Measurements from ENCODE around the gene CCR1. TPM values are rescaled to one million over a fixed set of nuclear protein-coding genes. Genes with fewer than 3 reads are reported as not detected.

Gene CCR1
- total and polyA plus RNA-seq, 9 of the 15 experiments (the other 6 are each of a cell fraction or from before 2014, with no cell fraction given) = not detected

DNA sequence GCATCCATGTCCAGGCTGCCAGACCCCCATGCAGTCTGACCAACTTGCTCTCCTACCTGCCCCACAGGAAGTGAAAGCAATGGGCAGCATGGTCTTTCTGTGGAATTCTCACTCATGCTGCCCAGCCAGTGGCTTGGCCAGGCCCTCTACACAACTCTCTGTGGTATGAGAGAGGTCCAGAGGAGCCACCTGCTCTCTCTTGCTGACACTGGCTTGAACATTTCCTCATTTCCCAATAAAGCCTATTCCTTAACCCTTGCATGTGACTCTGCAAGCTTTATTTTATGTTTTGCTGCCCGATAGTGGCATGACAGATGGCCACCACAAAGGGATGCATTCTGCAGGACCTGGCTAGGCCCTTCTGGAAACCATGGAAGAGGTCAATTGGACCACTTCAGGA lies 53.8 kb downstream of the CCR1 start:
- no peaks in the 10 kb centered on the region for H3K36me3 ChIP-seq (ENCODE audit: control insufficient read depth, insufficient read depth, low read length)
- CTCF ChIA-PET (ENCODE audit: low intra/inter-chr PET ratio) = no interaction called here
- DNase-seq (ENCODE audit: extremely low read depth in 1 of 4, low spot score in 3 of 4) (no peak), FAIRE-seq (no peak), ATAC-seq (no peak)
- no peaks in the 10 kb centered on the region for H4K20me1 ChIP-seq (replicated peaks; ENCODE audit: control insufficient read depth, insufficient read depth, low read length)
- no peak overlapping the region for H3K4me2 ChIP-seq (ENCODE audit: insufficient read depth, low read length)
- H3K9me3 ChIP-seq (replicated peaks; ENCODE audit: control insufficient read depth, insufficient read depth, low read depth, low read length) = no peaks in the 10 kb centered on the region
- WGBS (ENCODE audit: insufficient coverage, low coverage, missing lambda C conversion rate) = 0% methylated on average over 1 of the region's 1 CpG
- in situ Hi-C loops (cut with MboI) = no loop called here
- BruUV-seq (replicated peaks) = no TSS peak
- intact Hi-C loops (cut with micrococcal nuclease) = no loop called here
- no peak overlapping the region for H3K9ac ChIP-seq (ENCODE audit: insufficient read depth in 1 of 2, low read depth in 2 of 2, low read length in 2 of 2)
- no peak overlapping the region for H2AFZ ChIP-seq (ENCODE audit: low read depth, low read length)
- no peaks in the 10 kb centered on the region for H3K4me1 ChIP-seq (replicated peaks in 1 of 2; ENCODE audit: control insufficient read depth in 2 of 2, insufficient read depth in 2 of 2, low read length in 2 of 2)
- H3K27ac ChIP-seq (ENCODE audit: extremely low read depth, low read depth, low read length) = no peak overlapping the region
- no peaks in the 10 kb centered on the region for H3K79me2 ChIP-seq (ENCODE audit: control insufficient read depth, insufficient read depth, low read length)
- H3K27me3 ChIP-seq (ENCODE audit: control insufficient read depth in 2 of 2, insufficient read depth in 2 of 2, low read length in 2 of 2) = 0 out of 5 replicates have a peak, but pooled peaks cover 0 to 5% of the 10 kb centered on the region in 2 experiments
- no peak overlapping the region for H3K4me3 ChIP-seq
- H3K9me1 ChIP-seq (ENCODE audit: control insufficient read depth, insufficient read depth, low read length) = no peaks in the 10 kb centered on the region
- POLR2A ChIA-PET = no interaction called here
- TF ChIP-seq ZNF232 (CRISPR knock-in tag; IDR thresholded peaks at IDR 0.05) (no peak), ZNF280A (IDR thresholded peaks at IDR 0.05; ENCODE audit: low read depth, partially characterized antibody) (no peak), ZNF764 (CRISPR knock-in tag; IDR thresholded peaks at IDR 0.05; ENCODE audit: low read depth) (no peak), CEBPB (tag; IDR thresholded peaks at IDR 0.05) (no peak), ZBTB49 (CRISPR knock-in tag; IDR thresholded peaks at IDR 0.05; ENCODE audit: borderline replicate concordance) (no peak), CHCHD3 (CRISPR knock-in tag; IDR thresholded peaks at IDR 0.05) (no peak), MYBL2 (IDR thresholded peaks at IDR 0.05; ENCODE audit: low read depth) (no peak), MYBL2 (CRISPR knock-in tag; IDR thresholded peaks at IDR 0.05; ENCODE audit: borderline replicate concordance) (no peak), BRCA1 (IDR thresholded peaks at IDR 0.05) (no peak), BRCA1 (CRISPR knock-in tag; IDR thresholded peaks at IDR 0.05) (no peak), ZBTB8A (IDR thresholded peaks at IDR 0.05; ENCODE audit: partially characterized antibody) (no peak), RFX7 (CRISPR knock-in tag; IDR thresholded peaks at IDR 0.05) (no peak), ZNF384 (IDR thresholded peaks at IDR 0.05; ENCODE audit: low read depth, low read length) (no peak), HDAC3 (IDR thresholded peaks at IDR 0.05; ENCODE audit: borderline replicate concordance, partially characterized antibody) (no peak), PHB2 (IDR thresholded peaks at IDR 0.05; ENCODE audit: low read depth) (no peak), EP300 (IDR thresholded peaks at IDR 0.05; ENCODE audit: low read length) (no peak)
- TF ChIP-seq, protein P1, sequence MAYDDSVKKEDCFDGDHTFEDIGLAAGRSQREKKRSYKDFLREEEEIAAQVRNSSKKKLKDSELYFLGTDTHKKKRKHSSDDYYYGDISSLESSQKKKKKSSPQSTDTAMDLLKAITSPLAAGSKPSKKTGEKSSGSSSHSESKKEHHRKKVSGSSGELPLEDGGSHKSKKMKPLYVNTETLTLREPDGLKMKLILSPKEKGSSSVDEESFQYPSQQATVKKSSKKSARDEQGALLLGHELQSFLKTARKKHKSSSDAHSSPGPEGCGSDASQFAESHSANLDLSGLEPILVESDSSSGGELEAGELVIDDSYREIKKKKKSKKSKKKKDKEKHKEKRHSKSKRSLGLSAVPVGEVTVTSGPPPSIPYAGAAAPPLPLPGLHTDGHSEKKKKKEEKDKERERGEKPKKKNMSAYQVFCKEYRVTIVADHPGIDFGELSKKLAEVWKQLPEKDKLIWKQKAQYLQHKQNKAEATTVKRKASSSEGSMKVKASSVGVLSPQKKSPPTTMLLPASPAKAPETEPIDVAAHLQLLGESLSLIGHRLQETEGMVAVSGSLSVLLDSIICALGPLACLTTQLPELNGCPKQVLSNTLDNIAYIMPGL (CRISPR knock-in tag; IDR thresholded peaks at IDR 0.05) = no peak
- TF ChIP-seq, protein P2, sequence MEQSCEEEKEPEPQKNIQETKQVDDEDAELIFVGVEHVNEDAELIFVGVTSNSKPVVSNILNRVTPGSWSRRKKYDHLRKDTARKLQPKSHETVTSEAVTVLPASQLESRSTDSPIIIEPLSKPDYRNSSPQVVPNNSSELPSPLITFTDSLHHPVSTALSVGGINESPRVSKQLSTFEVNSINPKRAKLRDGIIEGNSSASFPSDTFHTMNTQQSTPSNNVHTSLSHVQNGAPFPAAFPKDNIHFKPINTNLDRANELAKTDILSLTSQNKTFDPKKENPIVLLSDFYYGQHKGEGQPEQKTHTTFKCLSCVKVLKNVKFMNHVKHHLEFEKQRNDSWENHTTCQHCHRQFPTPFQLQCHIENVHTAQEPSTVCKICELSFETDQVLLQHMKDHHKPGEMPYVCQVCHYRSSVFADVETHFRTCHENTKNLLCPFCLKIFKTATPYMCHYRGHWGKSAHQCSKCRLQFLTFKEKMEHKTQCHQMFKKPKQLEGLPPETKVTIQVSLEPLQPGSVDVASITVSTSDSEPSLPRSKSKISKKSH (CRISPR knock-in tag; IDR thresholded peaks at IDR 0.05) = no peak

Data from K562 (cell line).